GM19025 (cell line): ENCODE data around the gene INAVA.
"Not testable (repeated sequence)": the region's sequence is repeated elsewhere in the genome, so short reads cannot be mapped to it uniquely, and the experiment has no call there.

Experiments
- ATAC-seq: cut with Tn5 transposase; IDR thresholded peaks from one replicate; pipeline ENCODE4 v1.9.1; 2021; ENCODE audit warnings: mild to moderate bottlenecking, low read depth, moderate library complexity; ENCODE audit not compliant: unreplicated experiment

The INAVA gene

DNA sequence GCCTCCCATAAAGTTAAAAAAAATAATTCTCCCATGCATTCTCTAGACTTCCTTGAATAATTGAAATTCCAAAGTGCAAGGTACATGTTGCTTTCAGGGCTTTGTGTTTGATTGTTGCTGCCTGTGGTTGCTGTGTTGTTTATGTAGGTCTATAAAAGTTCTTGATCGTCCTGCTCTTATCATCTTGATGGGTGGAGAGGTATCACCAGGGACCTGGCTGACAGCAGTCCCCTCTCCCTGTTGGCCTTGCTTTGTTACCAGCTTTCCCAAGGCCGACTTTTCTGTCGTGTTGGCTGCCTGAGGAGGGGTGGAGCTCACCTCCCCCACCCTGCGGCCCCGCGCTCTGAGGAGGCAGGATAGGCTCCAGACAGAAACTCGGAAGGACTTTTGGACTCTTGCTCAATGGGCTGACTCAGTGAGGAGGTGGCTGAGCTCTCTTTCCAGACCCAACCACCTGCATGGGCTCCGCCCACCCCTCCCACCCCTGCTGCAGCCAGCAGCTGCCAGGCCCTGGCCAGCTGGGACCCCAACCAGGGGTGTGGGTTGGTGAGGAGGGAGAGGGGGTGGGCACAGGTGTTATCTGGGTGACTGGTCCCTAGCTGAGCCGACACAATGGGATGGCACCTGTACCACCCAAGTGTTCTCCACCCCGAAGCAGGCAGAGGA is 2.0 kb downstream of the INAVA start:
- ATAC-seq: no peak

DNA sequence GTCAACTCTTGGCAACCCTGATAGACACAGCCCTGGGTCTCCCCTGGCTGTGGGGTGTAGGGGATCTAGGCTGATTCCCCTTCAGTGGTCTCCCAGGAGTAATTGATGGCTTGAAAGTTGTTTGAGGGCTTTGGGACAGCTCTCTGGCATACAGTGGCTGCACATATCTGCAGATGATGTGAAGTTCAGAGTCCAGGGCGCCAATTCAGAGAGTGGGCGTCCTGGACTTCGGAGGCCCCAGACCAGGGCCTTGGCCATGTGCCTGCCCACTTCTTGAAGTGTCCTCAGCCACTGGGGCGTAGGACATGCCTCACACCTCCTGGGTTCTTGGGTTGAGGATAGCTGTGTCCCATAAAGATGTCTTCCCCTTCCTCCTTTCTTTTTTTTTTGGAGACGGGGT is 2.6 kb downstream of the INAVA start:
- no peak for ATAC-seq

GRCh38 chr1:200899015-200899386 is 4.3 kb downstream of the INAVA start:
- no peak for ATAC-seq

GRCh38 chr1:200899451-200899915 is 4.8 kb downstream of the INAVA start:
- no peak for ATAC-seq

- ATAC-seq: no peak
These were observed 5.5 kb downstream of the INAVA start for GRCh38 chr1:200899954-200900867.

DNA sequence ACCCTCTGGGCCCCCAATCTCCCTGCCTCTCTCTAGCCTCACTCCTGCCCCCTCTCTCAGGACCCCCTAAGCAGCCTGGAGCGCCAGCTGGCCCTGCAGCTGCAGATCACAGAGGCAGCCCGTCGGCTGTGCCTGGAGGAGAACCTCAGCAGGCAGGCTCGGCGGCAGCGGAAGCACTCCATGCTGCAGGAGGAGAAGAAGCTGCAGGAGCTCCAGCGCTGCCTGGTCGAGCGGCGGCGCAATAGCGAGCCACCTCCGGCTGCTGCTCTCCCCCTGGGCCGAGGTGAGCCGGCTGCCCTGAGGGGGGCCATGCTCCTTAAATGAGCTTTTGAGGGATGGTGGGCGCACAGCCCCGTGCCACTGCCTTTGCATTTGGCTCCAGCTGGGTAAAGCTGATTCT is 6.2 kb downstream of the INAVA start:
- no peak for ATAC-seq

DNA sequence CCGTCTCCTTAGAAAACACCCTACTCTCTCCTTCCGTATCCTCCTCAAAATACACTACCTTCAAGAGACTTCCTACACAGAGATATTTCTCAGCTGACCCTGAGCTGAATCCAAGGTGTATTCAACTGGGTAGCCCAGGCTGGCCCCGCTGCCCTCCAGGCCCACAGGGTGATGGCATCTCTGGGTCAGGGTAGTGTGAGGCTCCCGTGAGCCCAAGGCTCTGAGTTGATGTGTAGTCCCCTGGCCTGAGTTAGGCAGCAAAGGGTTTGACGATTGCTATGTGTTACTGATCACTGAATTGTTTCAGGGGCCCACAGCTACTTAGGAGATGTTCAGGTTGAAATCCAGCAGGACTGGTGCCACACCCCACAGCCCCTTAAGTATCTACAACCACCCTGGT is 6.7 kb downstream of the INAVA start:
- ATAC-seq: no peak

DNA sequence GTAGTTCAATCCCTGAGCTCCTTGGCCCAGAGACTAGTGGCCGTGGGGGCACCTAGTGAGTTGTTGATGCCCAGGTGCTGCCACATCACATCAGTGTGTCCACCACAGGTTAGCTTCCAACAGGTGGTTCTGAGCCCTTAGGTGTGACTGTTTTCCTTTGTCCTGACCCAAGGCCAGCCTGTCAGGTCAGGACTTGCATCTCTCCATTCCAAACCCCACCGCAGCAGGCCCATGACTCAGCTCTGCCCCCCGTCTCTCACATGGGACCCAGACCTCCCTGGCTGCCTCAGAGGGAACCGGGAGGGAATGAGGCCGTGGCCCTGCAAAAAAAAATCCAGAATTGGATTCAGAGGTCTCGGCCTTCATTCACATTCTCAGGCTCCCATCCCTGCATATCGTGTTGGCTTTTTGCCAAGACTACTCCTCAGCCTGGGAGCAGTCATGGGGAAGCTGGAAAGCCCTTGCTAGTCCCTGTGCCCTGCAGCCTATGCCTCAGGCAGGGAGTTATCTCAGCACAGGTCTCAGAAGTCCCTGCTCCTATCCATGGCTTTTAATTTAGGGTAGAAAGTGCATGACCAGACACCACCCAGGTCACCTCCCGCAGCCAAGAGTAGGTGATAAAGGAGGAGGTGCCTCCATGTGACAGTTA is 7.2 kb downstream of the INAVA start:
- ATAC-seq: no peak

DNA sequence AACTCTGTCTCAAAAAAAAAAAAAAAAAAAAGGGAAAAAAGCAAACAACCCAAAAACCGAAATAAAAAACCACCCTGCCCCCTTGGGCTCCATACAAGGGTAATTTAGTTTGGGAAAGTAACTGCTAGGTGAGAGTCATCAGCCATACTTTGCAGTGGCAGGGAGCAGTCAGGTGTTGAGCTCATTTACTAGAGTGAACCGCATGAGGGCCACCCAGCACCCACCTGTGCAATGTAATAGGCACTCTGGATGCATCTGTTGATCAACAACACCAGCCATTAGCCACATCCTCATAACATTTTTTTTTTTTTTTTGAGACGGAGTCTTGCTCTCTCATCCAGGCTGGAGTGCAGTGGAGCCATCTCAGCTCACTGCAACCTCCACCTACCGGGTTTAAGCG is 9.1 kb downstream of the INAVA start:
- no peak for ATAC-seq

DNA sequence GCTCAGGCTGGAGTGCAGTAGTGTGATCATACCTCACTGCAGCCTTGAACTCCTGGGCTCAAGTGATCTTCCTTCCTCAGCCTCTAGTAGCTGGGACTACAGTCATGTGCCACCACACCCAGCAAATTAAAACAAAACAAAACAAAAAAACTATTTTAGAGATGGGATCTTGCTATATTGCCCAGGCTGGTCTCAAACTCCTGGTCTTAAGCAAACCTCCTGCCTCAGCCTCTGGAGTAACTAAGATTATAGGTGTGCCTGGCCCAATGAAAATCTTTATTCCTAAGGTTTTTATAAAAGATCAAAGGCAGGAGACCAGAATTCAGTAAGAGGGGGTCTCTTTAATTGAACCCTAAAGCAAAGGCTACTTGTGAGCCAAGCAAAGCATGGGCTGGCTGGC is 10.1 kb downstream of the INAVA start:
- ATAC-seq: no peak

GRCh38 chr1:200905411-200906052 is 10.8 kb downstream of the INAVA start:
- peak; percentile 38 for ATAC-seq

DNA sequence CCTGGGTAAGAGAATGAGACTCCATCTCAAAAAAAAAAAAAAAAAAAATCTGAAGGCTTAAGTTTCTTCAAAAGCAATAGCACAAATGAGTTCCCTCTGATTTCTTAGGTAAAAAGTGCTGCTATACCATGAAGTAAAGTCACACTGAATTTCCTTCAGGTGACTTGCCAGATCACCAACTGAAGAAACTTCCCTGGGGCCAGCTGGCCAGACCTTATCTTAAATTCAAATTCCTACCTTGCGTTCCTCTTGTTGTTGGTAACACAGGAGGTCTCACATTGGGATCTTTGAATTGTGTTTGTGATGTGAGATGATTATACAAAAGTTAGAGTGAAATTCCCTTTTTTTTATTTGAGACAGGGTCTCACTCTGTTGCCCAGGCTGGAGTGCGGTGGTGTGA is 11.8 kb downstream of the INAVA start:
- no peak for ATAC-seq

DNA sequence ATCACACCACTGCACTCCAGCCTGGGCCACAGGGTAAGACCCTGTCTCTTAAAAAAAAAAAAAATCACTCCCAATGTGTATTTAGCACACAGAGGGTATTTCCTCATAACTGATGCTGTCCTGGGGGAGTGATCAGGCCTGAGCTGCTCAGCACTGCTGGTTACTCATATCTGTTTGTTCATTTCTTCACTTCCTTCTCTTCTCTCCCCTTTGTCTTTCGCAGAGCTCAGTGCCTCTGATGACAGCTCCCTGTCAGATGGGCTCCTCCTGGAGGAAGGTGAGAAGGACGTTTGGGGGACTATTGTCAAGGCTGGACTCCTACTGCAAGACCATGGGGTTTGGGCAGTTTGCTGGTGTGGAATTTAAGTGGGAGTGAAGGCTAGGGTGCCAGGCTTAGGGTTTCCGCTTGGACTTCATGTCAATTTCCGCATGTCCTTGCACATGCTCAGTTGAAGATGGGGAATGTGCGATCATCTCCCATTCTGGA is 13.0 kb downstream of the INAVA start:
- peak; percentile 48 for ATAC-seq

DNA sequence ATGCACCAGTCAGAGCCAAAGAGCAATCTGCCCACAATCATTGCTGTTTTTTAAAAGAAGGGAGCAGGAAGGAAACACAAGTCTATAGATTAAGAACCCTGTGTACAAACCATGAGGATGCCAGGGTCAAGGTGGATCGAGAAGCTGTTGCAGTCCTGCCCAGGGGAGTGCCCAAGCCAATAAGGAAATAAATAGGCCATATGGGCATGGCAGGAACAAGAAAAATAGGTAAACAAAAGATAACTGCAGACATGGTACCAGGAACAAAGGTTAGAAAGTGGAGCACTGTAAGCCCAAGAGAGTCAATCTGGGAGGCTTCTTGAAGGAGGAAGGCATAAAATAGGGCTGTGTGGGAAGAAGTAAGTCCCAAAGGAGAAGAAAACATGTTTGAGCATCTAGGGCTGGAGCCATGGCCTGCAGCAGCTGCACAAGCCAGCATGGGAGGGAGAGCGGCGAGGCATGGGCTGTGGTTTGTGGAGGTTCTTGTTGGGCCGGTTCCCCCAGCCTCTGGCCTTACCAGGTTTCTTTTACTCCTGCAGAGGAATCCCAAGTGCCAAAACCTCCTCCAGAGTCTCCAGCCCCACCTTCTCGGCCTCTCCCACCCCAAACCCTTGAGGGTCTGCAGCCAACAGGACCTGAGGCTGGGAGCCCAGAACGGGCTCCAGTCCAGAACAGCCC is 13.6 kb downstream of the INAVA start:
- no peak for ATAC-seq

GRCh38 chr1:200909071-200909470 is 14.4 kb downstream of the INAVA start:
- ATAC-seq: no peak

- peak; percentile 47 for ATAC-seq
These were observed 15.1 kb downstream of the INAVA start for GRCh38 chr1:200909757-200910239.

DNA sequence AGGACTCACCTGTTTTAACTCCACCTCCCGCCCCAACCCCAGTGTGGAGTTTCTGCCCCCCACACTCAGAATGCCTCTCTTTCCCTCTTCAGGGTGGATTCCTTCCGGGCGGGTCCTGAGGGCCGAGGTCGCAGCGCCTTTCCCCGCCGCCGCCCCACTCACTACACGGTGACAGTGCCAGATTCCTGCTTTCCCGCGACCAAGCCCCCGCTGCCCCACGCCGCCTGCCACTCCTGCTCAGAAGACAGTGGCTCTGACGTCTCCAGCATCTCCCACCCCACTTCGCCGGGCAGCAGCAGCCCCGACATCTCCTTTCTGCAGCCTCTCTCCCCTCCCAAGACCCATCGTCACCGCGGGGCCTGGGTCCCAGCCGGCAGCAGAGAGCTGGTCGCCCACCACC is 16.7 kb downstream of the INAVA start:
- ATAC-seq: no peak

DNA sequence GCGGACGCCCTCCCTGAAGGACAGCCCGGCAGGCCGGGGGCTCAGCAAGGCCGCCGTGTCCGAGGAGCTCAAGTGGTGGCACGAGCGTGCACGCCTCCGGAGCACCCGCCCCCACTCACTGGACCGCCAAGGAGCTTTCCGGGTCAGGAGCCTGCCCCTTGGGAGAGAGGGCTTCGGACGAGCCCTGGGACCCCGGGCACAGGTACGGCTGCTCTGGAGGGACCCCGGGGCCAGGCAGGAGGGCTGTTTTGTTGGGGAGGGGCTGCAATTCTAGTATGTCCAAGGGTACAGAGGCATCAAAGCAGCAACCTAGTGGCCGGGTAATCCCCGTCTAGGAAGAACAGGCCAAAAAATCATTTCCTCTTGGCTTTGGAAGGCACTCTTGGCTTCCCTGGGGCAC is 17.2 kb downstream of the INAVA start:
- ATAC-seq: not testable (repeated sequence)

DNA sequence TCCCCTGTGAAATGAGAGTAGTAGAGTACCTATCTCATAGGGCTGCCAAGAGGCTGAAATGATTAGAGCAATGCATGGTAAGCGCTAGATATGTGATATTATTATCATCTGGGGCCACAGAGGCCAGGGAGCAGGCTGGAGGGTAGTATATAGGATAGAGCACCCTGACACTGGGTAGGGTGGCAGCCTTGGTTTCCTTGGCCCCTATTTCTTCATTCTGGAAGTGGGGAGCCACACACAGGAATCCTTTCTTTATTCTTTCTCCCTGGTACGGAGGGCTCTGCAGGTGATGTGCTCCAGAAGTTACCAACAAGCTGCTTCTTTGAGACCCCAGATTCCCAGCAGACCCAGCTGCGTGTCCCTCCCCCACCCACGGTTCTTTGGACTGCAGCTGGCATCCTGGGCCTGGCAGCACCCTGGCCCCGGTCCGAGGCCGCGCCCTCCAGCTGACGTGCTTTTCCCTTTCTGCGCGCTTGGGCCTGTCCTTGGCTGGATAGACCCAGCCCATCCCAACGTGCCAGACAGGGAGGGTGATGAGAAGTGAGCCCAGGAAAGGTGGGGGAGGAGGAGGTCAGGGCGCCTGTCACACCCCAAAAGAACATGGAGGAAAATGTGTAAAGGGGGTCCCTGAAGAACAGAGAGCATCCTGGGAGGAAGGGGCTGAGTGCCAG is 18.2 kb downstream of the INAVA start:
- no peak for ATAC-seq
